ENCODE results near the gene PLGLB1. TPM values are rescaled to one million over a fixed set of nuclear protein-coding genes. Genes with fewer than 3 reads are reported as not detected.
"Not testable (repeated sequence)": the region's sequence is repeated elsewhere in the genome, so short reads cannot be mapped to it uniquely, and the experiment has no call there.

PLGLB1 gene
- polyA plus RNA-seq, 1 donor from 2014 or later: 1.5 TPM

- H3K36me3 Mint-ChIP-seq, H3K27me3 Mint-ChIP-seq, H3K9me3 Mint-ChIP-seq, H3K27ac Mint-ChIP-seq, H3K4me3 Mint-ChIP-seq, H3K4me1 Mint-ChIP-seq: not testable (repeated sequence)
Observed at GRCh38 chr2:87004398-87004797, 17.2 kb downstream of the PLGLB1 start.

Other genes starting within 250 kb of the PLGLB1 start
- 1.4 TPM for gene CD8A, start 230.9 kb downstream of the PLGLB1 start, polyA plus RNA-seq
- gene CD8B, start 160.0 kb downstream of the PLGLB1 start, polyA plus RNA-seq: 1.1 TPM
- gene RGPD1, start 79.7 kb downstream of the PLGLB1 start, polyA plus RNA-seq: 1.1 TPM